GM19025 (cell line): Measurements from ENCODE around the gene ZNF613.
"Not testable (repeated sequence)": the region's sequence is repeated elsewhere in the genome, so short reads cannot be mapped to it uniquely, and the experiment has no call there.

Source experiments
- ATAC-seq: cut with Tn5 transposase; IDR thresholded peaks from one replicate; pipeline ENCODE4 v1.9.1; 2021; ENCODE audit warnings: mild to moderate bottlenecking, low read depth, moderate library complexity; ENCODE audit not compliant: unreplicated experiment

Gene ZNF613

DNA sequence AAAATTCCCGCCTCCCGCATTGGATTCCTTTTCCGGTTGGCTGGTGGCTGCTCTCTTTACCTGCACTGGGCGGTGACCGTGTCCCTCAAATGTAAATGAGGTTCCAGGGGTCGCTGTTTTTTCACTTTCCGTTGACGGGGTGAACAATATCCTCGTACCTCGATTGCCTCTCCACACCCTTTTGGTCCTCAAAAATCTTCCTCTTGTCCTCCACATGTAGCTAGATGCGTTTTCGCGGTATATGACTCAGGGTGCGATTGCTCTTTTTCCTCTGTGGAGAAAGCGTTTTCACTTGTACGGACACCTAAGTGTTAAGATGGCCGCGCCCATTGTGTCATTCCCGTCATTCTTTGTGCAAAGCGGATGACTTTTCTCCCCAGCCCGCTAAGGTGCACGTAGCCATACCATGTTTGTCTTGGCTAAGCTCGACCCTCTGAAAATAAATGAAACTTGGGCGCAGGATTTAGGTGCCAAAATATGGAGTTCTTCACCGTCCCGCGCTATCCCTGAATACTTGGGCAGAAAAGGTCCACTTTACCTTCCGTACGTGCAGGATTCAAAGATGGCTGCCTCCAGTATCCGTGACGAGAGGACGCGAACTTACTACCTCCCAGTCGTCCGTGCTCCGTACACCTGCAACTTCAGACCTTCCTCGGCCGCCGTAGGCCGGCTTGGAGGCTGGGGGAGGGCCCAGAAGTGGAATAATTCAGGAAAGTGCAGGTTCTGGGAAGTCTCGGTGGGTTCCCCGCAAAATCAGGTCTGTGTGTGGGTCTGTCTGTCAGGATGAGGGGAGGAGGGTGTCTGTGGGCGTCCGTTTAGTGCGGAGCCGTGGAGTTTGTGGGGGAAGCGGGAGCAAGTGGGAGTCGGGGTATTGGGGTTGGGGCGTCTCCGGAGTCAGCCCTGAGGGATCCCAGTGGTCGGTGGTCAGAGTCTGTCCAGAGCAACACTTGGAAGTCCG, at the start of gene ZNF613:
Gene ZNF613, plus strand, starts transcription at position 689 of the 958 bp plus-strand sequence. CDS start 8,749 bp downstream, outside the sequence.
- peak; percentile 82 for ATAC-seq

DNA sequence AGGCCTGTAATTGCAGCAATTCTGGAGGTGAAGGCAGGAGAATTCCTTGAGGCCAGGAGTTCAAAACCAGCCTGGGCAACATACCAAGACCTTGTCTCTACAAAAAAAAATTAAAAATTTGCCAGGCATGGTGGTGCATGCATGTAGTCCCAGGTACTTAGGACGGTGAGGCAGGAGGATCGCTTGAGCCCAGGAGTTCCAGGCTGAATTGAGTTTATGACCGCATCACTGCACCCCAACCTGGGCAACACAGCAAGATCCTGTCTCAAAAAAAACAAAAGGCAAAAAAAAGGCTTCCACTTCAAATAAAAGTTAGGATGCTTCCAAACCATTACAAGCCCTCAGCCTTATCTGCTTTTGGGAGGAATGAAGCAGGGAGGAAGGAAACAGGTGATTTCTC, 44.8 kb upstream of the ZNF613 start:
- no peak for ATAC-seq

DNA sequence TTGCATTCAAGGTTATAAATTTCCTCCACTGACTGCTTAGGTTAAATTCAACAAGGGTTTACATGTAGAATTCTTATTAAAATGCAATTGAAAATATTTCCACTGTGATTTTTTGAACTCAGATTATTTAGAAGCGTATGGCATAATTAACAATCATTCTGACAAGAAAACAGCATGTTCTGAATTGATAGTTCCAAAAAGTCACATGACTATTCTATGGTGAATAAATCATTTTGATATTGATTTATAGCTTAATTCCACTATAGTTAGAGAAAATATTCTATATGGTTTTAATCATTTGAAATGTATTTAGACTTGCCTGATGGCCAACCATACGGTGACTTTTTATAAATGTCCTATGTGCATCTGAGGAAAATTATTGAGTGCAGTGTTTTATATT, 42.6 kb upstream of the ZNF613 start:
- no peak for ATAC-seq

DNA sequence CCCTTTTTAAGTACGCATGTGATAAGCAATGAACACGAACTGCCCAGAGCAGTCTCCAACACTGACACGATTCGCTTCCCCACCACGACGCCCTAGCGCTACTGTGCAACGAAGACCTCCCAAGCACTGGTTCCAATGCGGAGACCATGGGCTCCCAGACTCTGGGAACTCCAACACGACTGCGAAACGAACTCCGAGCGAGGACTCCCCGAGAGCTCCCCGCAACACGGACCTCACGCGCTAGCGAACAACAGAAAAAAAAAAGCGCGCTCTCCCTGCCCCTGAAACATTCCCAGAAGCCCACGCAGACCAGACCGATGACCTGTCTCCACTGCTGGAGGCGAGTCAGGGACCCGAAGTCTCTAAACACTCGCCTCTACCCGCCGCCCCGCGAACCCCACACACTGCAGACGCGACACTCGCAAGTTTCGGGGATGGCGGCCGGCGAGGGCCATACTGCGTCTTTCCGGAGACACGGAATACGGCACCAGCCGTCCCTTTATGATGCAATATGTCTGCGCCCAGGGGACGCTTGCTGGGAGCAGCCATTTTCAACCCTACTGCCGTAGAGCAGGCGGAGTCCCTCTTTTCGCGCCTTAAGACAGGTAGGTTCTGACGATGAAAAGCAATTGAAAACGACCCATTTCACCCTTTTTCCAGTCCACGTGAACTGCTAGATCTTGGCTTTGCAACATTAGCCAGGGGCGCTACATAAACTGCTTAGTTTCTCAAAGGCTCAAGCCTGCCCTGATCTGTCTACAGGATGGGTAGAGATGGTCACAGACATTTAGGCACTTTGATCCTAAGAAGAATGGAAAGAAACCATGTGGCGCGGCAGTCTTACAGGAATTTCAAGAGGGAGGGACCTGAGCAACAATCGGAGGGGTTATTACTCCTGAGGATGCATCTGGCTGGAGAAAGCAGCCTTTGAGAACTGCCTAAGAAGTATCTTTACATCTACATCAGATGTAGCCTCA, 39.5 kb upstream of the ZNF613 start, which contains the start of gene ZNF577:
Gene ZNF577, minus strand, starts transcription at position 430 of the 977 bp plus-strand sequence. CDS start 7,569 bp downstream, outside the sequence.
- no peak for ATAC-seq

DNA sequence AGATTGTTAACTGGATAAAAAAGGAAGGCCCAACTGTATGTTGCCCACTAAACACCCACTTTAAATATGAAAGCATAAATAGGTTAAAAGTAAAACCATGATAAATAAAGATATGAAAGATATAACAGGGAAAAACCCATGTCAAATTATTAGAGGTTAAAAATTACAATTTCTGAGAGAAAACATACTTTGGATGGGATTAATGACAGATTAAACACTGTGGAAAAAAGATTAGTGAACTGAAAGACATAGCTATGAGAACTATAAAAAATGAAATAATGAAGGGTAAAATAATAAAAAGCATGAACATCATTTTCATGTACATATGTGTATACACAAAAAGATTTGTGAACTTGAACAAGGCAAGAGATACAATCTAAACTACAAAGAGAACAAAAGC, 37.3 kb upstream of the ZNF613 start:
- ATAC-seq = no peak

DNA sequence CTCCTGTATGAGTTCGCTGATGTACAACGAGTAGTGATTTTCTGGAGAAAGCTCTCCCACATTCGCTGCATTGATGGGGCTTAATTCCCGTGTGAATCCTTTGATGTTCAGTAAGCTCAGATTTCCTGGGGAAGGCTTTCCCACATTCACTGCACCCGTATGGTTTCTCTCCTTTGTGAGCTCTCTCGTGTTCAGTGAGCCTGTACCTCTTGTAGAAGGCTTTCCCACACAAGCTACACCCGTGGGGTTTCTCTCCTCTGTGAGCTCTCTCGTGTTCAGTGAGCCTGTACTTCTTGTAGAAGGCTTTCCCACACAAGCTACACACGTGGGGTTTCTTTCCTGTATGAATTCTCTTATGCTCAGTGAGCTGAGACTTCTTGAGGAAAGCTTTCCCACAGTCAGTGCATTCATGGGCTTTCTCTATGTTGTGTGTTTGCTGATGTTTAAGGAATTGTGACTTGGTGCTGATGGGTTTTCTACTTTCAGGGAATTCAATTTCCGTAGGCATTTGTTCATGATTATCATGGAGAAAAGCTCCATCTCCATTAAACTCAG, 36.0 kb upstream of the ZNF613 start:
- no peak for ATAC-seq

DNA sequence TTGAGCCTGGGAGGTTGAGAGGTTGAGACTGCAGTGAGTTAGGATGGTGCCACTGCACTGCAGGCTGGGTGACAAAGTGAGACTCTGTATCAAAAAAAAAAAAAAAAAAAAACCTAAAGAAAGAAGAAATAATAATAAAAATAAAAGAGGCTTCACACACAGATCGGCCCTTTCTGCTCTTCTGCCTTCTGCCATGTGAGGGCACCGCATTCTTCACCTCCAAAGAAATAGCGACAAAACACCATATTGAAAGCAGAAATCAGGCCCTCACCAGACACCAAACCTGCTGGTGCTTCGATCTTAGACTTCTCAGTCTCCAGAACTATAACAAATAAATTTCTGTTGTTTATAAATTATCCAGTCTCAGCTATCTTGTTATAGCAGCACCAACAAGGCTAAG, 25.4 kb upstream of the ZNF613 start:
- no peak for ATAC-seq

DNA sequence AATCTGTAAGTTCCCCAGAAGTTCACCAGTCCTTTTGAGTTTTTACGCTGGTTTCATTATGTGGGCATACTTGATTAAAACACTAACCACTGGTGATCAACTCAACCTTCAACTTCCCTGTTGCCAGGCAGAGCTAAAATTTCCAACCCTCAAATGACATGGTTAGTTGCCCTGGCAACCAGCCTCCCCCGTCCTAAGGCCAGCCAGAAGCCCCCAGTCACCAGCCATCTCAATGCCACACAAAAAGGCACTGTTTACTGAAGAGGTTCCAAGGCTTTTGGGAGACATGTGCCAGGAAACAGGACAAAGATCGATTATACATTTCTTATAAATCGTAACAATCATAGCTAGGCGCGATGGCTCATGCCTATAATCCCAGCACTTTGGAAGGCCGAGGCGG, 24.1 kb upstream of the ZNF613 start:
- ATAC-seq = no peak

DNA sequence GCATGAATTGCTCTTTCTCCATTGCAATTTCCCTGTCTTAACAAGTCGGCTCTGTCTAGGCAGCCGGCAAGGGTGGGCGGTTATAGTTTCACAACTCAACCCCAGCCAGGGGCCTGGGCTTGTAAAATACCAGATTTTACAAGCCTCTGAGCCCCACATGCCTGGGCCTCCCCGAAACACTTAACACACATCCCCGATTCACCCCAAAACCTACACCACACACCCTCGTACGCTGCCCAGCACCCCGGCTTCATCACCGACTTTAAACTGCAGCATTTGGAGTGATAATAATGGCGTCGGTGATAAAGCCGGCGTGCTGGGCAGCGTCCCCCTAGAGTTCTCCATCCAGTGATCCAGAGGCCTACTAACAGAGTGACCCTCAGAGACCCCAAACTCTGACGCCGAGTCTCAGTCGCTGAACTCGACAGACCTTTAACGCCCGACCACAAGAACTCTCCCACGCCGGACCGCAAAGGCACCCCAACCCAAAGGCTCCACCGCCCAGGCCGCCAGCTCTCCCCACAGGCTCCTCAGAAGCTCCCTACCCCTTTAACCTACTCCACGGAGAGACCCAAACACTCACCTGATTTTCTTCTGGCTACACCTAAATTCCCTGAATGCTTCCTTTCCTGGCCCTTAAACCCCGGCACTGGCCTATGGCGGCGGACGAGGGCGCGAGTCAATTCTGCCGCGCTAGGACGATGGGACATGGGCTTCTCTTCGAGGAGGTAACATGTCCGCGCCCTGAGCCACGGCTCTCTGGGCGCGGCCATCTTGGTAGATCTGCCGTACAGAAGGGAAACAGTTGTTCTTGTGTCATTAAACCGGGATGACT, 22.7 kb upstream of the ZNF613 start, which contains the start of gene ZNF649:
Gene ZNF649, minus strand, starts transcription at position 687 of the 835 bp plus-strand sequence. CDS start 4,910 bp downstream, outside the sequence.
- ATAC-seq = peak; percentile 58

DNA sequence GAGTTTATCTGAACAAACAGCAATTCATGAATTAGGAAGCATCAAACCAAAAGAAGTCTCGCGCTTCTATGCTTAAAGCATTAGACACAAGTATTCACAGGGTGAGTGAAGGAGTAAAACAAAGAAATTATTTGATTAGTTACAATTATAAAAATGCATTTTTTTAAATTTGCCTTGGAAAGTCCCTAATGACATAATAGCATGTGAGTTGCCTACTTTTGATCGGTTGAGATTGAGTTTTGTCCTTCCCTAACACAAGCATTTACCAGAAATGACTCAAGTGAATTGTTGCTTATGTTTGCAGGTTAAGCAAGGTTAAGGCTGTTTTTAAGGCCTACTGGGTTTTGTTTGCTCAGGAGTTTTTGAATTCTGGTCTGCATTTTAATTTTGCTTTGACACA, 22.1 kb upstream of the ZNF613 start:
- ATAC-seq = no peak

DNA sequence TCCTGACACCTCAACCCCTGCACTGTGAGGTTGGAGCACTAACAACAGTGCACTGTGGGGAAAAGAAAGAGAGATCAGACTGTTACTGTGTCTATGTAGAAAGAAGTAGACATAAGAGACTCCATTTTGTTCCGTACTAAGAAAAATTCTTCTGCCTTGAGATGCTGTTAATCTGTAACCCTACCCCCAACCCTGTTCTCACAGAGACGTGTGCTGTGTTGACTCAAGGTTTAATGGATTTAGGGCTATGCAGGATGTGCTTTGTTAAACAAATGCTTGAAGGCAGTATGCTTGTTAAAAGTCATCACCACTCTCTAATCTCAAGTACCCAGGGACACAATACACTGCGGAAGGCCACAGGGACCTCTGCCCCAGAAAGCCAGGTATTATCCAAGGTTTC, 21.6 kb upstream of the ZNF613 start:
- not testable (repeated sequence) for ATAC-seq

DNA sequence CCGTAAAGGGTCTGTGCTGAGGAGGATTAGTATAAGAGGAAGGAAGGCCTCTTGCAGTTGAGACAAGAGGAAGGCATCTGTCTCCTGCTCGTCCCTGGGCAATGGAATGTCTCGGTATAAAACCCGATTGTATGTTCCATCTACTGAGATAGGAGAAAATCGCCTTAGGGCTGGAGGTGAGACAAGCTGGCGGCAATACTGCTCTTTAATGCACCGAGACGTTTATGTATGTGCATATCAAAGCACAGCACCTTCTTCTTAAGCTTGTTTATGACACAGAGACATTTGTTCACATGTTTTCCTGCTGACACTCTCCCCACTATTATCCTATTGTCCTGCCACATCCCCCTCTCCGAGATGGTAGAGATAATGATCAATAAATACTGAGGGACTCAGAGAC, 21.2 kb upstream of the ZNF613 start:
- not testable (repeated sequence) for ATAC-seq

DNA sequence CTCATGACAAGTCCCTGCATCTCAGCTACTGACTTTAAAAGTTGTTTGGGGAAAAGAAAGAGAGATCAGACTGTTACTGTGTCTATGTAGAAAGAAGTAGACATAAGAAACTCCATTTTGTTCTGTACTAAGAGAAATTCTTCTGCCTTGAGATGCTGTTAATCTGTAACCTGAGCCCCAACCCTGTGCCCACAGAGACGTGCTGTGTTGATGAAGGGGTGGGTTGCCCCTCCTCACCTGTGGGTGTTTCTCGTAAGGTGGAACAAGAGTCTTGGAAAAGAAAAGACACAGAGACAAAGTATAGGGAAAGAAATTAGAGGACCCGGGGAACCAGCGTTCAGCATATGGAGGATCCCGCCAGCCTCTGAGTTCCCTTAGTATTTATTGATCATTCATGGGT, 19.3 kb upstream of the ZNF613 start:
- ATAC-seq = not testable (repeated sequence)

DNA sequence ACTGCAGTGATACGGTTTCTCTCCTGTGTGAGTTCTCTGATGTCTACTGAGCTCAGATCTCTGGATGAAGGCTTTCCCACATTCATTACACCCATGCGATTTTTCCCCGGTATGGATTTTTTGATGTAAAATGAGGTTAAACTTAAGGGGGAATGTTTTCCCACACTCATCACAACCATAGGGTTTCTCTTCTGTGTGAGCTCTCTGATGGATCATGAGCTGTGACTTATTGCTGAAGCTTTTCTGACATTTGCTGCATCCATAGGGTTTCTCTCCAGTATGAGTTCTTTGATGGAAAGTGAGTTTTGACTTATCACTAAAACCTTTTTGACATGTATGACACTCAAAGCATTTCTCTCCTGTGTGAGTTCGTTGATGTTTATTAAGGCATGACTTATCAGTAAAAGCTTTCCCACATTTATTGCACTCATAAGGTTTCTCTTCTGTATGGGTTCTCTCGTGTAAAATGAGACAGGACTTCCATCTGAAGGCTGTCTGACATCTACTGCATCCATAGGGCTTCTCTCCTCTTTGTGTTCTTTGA, 11.9 kb upstream of the ZNF613 start:
- ATAC-seq = no peak

DNA sequence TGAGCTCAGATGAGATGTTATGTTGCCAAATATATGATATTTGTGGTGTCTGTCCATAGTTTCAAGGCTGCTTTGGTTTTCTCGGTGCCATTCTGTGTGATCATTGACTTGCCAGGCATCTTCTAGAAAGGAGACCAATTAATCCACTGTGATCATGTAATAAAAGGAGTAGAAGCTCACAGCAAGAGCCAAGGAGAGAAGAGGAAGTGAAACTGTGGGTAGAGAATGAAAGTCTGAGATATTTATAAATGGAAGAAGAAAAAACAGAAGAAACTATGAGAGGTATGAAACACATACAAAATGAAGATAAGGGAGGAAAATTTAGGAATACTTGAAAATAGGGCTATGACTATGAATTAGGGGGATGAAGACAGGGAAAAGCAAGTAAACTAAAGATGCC, 11.1 kb upstream of the ZNF613 start:
- ATAC-seq = no peak

DNA sequence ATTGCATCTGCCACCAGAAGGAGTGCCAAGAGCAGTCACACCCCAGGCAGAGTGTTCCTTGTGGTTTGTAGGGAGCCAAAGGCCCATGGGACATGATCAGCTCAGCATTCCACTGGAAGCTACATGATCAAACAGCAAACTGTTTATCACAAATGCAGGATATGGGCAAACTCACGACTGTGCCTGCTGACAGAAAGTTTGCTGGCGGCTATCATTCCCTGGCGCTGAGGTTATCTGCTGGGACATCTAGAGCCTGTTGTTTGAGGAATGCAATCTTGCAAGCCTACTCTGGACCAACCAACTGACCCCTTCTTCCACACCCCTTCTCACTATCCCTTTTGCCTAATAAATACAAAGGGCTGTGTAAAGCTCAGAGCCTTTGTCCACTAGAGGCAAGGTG, 7.7 kb upstream of the ZNF613 start:
- ATAC-seq = no peak

DNA sequence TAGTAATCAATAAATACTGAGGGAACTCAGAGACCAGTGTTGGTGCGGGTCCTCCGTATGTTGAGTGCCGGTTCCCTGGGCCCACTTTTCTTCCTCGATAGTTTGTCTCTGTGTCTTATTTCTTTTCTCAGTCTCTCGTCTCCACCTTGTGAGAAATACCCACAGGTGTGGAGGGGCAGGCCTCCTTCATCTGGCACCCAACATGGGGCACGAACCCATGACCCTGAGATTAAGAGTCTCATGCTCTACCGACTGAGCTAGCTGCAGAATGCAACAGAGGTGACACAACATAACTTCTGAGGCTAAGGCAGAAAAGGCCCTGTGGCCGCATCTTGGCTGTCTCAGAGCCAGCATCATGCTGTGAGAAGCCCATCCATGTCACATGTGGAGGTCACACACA, 5.3 kb upstream of the ZNF613 start:
- no peak for ATAC-seq

DNA sequence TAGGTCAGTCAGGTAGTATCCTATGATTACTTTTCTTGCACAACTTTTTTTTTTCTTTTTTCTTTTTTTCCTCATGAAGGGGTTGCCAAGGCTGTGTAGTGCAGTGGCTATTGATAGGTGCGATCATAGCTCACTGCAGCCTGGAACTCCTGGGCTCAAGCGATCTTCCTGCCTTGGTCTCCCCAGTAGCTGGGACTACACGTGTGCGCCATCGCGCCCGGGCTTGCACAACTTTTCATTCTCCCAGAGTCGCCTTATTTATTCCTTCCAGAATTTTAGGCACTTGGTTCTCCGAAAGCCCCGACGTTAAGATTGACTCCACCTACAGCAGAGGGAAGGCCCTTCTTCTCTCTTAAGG, 867 bp upstream of the ZNF613 start:
- ATAC-seq = no peak

DNA sequence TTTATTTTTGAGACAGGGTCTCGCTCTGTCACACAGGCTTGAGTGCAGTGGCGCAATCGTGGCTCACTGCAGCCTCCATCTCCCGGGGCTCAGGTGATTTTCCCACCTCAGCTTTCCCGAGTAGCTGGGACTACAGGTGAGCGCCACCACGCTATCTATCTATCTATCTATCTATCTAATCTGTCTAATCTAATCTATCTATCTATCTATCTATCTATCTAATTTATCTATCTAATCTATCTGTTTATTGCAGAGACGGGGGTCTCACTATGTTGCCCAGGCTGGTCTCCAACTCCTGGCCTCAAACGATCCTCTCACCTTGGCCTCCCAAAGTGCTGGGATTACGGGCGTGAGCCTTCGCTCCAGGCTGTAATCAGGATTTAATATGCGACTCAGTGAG, 587 bp downstream of the ZNF613 start:
- ATAC-seq = no peak
